GM21786 (cell line): ENCODE measurements around the gene PUS10.
"Not testable (repeated sequence)": the region's sequence is repeated elsewhere in the genome, so short reads cannot be mapped to it uniquely, and the experiment has no call there.

Experiments used
- ATAC-seq: cut with Tn5 transposase; IDR thresholded peaks from one replicate; pipeline ENCODE4 v1.9.1; 2021; ENCODE audit not compliant: unreplicated experiment

The PUS10 gene

GRCh38 chr2:61013382-61013781, 4.7 kb downstream of the PUS10 start:
- no peak for ATAC-seq

GRCh38 chr2:61012303-61012702, 5.8 kb downstream of the PUS10 start:
- ATAC-seq = not testable (repeated sequence)

GRCh38 chr2:61011678-61012077, 6.4 kb downstream of the PUS10 start:
- no peak for ATAC-seq

GRCh38 chr2:61009355-61009754, 8.7 kb downstream of the PUS10 start:
- no peak for ATAC-seq

GRCh38 chr2:61006486-61007105, 11.5 kb downstream of the PUS10 start:
- ATAC-seq = no peak

GRCh38 chr2:61005736-61006135, 12.3 kb downstream of the PUS10 start:
- no peak for ATAC-seq

- ATAC-seq = no peak
These were observed 19.2 kb downstream of the PUS10 start for GRCh38 chr2:60998628-60999545.

- no peak for ATAC-seq
These were observed 23.9 kb downstream of the PUS10 start for GRCh38 chr2:60994131-60994530.

- ATAC-seq = peak; percentile 98
These were observed 25.1 kb downstream of the PUS10 start for GRCh38 chr2:60992985-60993392.

- no peak for ATAC-seq
These were observed 26.4 kb downstream of the PUS10 start for GRCh38 chr2:60991644-60992043.

- ATAC-seq = no peak
These were observed 28.8 kb downstream of the PUS10 start for GRCh38 chr2:60989259-60989658.

- ATAC-seq = not testable (repeated sequence)
These were observed 30.4 kb downstream of the PUS10 start for GRCh38 chr2:60987656-60988055.

- no peak for ATAC-seq
These were observed 31.0 kb downstream of the PUS10 start for GRCh38 chr2:60987041-60987440.

- ATAC-seq = no peak
These were observed 33.3 kb downstream of the PUS10 start for GRCh38 chr2:60984720-60985119.

- not testable (repeated sequence) for ATAC-seq
These were observed 36.0 kb downstream of the PUS10 start for GRCh38 chr2:60982066-60982465.

- ATAC-seq = peak; percentile 45
These were observed 37.8 kb downstream of the PUS10 start for GRCh38 chr2:60980071-60980815.

- ATAC-seq = no peak
These were observed 38.8 kb downstream of the PUS10 start for GRCh38 chr2:60979231-60979630.

GRCh38 chr2:60977562-60977895, 40.5 kb downstream of the PUS10 start:
- ATAC-seq = no peak

- peak; percentile 47 for ATAC-seq
These were observed 41.0 kb downstream of the PUS10 start for GRCh38 chr2:60976875-60977561.

- ATAC-seq = no peak
These were observed 41.7 kb downstream of the PUS10 start for GRCh38 chr2:60976256-60976850.

- no peak for ATAC-seq
These were observed 43.4 kb downstream of the PUS10 start for GRCh38 chr2:60974652-60975051.
